GM19468 (cell line): ENCODE data around the gene SNAI3.

Experiments
- ATAC-seq: cut with Tn5 transposase; IDR thresholded peaks from one replicate; pipeline ENCODE4 v1.9.1; 2021; ENCODE audit warnings: mild to moderate bottlenecking, moderate library complexity, moderate number of reproducible peaks; ENCODE audit not compliant: unreplicated experiment; ENCODE audit errors: extremely low read depth

SNAI3 gene

GRCh38 chr16:88653596-88654362, 32.5 kb downstream of the SNAI3 start:
- no peak for ATAC-seq

GRCh38 chr16:88653101-88653500, 33.2 kb downstream of the SNAI3 start:
- ATAC-seq: no peak

- no peak for ATAC-seq
Observed at GRCh38 chr16:88652762-88653063, 33.6 kb downstream of the SNAI3 start.

GRCh38 chr16:88651989-88652761, 34.1 kb downstream of the SNAI3 start:
- no peak for ATAC-seq

GRCh38 chr16:88651276-88651988, 34.9 kb downstream of the SNAI3 start:
- peak; percentile 62 for ATAC-seq

GRCh38 chr16:88650749-88651275, 35.5 kb downstream of the SNAI3 start, which contains the start of gene CYBA:
Gene CYBA, minus strand, starts transcription at chr16:88651053. Its CDS starts 40 bp downstream, at chr16:88651013.
- ATAC-seq: peak; percentile 35

GRCh38 chr16:88649924-88650748, 36.2 kb downstream of the SNAI3 start:
- no peak for ATAC-seq

GRCh38 chr16:88649195-88649923, 36.9 kb downstream of the SNAI3 start:
- no peak for ATAC-seq

GRCh38 chr16:88647178-88648070, 38.9 kb downstream of the SNAI3 start:
- no peak for ATAC-seq

- no peak for ATAC-seq
Observed at GRCh38 chr16:88646345-88647034, 39.8 kb downstream of the SNAI3 start.

- ATAC-seq: no peak
Observed at GRCh38 chr16:88645941-88646340, 40.4 kb downstream of the SNAI3 start.

GRCh38 chr16:88645455-88645854, 40.9 kb downstream of the SNAI3 start:
- no peak for ATAC-seq

- ATAC-seq: no peak
Observed at GRCh38 chr16:88643644-88643932, 42.7 kb downstream of the SNAI3 start.

- no peak for ATAC-seq
Observed at GRCh38 chr16:88642881-88643643, 43.2 kb downstream of the SNAI3 start.

- ATAC-seq: no peak
Observed at GRCh38 chr16:88640498-88641247, 45.6 kb downstream of the SNAI3 start.

- ATAC-seq: no peak
Observed at GRCh38 chr16:88640039-88640495, 46.2 kb downstream of the SNAI3 start.
